Mucosa of rectum (tissue), 2 donors: ENCODE results near the gene CRTC3.

Experiments
- H3K27ac ChIP-seq, 2 donors: one replicate each; pipeline ENCODE4 v1.7.0; 2013; ENCODE audit warnings: inconsistent platforms in 2 of 2, low read depth in 2 of 2, low read length in 2 of 2
- H3K27me3 ChIP-seq, 2 donors: one replicate each; pipeline ENCODE4 v1.7.0; 2013; ENCODE audit warnings: low read length in 2 of 2; ENCODE audit not compliant: control insufficient read depth in 2 of 2, insufficient read depth in 2 of 2
- H3K36me3 ChIP-seq, 2 donors: one replicate each; pipeline ENCODE4 v1.7.0; 2013; ENCODE audit warnings: low read length in 2 of 2; ENCODE audit not compliant: control insufficient read depth in 2 of 2, insufficient read depth in 2 of 2
- H3K4me1 ChIP-seq, 2 donors: one replicate each; pipeline ENCODE4 v1.7.0; 2013; ENCODE audit warnings: low read length in 2 of 2, mild to moderate bottlenecking in 1 of 2; ENCODE audit not compliant: control insufficient read depth in 2 of 2, insufficient read depth in 2 of 2
- H3K4me3 ChIP-seq, 2 donors: one replicate each; pipeline ENCODE4 v1.7.0; 2013; ENCODE audit warnings: low read length in 2 of 2
- H3K9ac ChIP-seq, 2 donors: one replicate each; pipeline ENCODE4 v1.7.0; 2013; ENCODE audit warnings: low read length in 2 of 2, low read depth in 1 of 2, mild to moderate bottlenecking in 1 of 2
- H3K9me3 ChIP-seq, 2 donors: one replicate each; pipeline ENCODE4 v1.7.0; 2013; ENCODE audit warnings: low read length in 2 of 2; ENCODE audit not compliant: control insufficient read depth in 2 of 2
- donor health status: healthy.
- donor health status: Normal muscosa, but diverticular disease.

Gene CRTC3

GRCh38 chr15:90529371-90530249 is at the start of gene CRTC3:
Gene CRTC3 (plus strand): TSS chr15:90529923. CDS start chr15:90530072, 149 bp downstream.
- H3K27me3 ChIP-seq, result no peaks in the 10 kb centered on the region
- peak within 1 kb of the TSS; percentile 75 to 79 for H3K4me3 ChIP-seq
- peak within 1 kb of the TSS; percentile 77 to 84 for H3K9ac ChIP-seq
- no peaks in the 10 kb centered on the region for H3K9me3 ChIP-seq
- H3K36me3 ChIP-seq, result no peaks in the 10 kb centered on the region
- peak within 1 kb of the TSS; percentile 77 to 85 for H3K27ac ChIP-seq
- H3K4me1 ChIP-seq, result peaks cover 9 to 11% of the 10 kb centered on the region in 2 donors

GRCh38 chr15:90481023-90481422 is 48.7 kb upstream of the CRTC3 start:
- Histone ChIP-seq H3K36me3 (peaks cover 86 to 89% of the 10 kb centered on the region in 2 donors), H3K9me3 (no peaks in the 10 kb centered on the region), H3K4me3 (no peak overlapping the region), H3K27ac (no peak overlapping the region), H3K27me3 (no peaks in the 10 kb centered on the region), H3K9ac (no peak overlapping the region), H3K4me1 (peaks cover 0 to 2% of the 10 kb centered on the region in 2 donors)

GRCh38 chr15:90482124-90483011 is 47.4 kb upstream of the CRTC3 start:
- H3K4me1 ChIP-seq, result peaks cover 0 to 2% of the 10 kb centered on the region in 2 donors
- no peaks in the 10 kb centered on the region for H3K27me3 ChIP-seq
- no peak overlapping the region for H3K4me3 ChIP-seq
- H3K36me3 ChIP-seq, result peaks cover 86 to 89% of the 10 kb centered on the region in 2 donors
- no peak overlapping the region for H3K9ac ChIP-seq
- H3K9me3 ChIP-seq, result no peaks in the 10 kb centered on the region
- H3K27ac ChIP-seq, result no peak overlapping the region

GRCh38 chr15:90483012-90483307 is 46.8 kb upstream of the CRTC3 start:
- Histone ChIP-seq H3K9me3 (no peaks in the 10 kb centered on the region), H3K4me1 (peaks cover 0 to 2% of the 10 kb centered on the region in 2 donors), H3K9ac (no peak overlapping the region), H3K27me3 (no peaks in the 10 kb centered on the region), H3K4me3 (no peak overlapping the region), H3K36me3 (peaks cover 85 to 88% of the 10 kb centered on the region in 2 donors), H3K27ac (no peak overlapping the region)

- Histone ChIP-seq H3K4me3 (no peak overlapping the region), H3K9ac (no peak overlapping the region), H3K36me3 (peaks cover 82 to 86% of the 10 kb centered on the region in 2 donors), H3K27ac (no peak overlapping the region), H3K27me3 (no peaks in the 10 kb centered on the region), H3K4me1 (peaks cover 0 to 2% of the 10 kb centered on the region in 2 donors), H3K9me3 (no peaks in the 10 kb centered on the region)
These were observed 46.1 kb upstream of the CRTC3 start for GRCh38 chr15:90483637-90484036.

GRCh38 chr15:90487186-90487585 is 42.5 kb upstream of the CRTC3 start:
- no peaks in the 10 kb centered on the region for H3K9me3 ChIP-seq
- H3K9ac ChIP-seq, result no peak overlapping the region
- H3K36me3 ChIP-seq, result peaks cover 89 to 92% of the 10 kb centered on the region in 2 donors
- no peaks in the 10 kb centered on the region for H3K27me3 ChIP-seq
- H3K4me1 ChIP-seq, result peaks cover 0 to 2% of the 10 kb centered on the region in 2 donors
- H3K4me3 ChIP-seq, result no peak overlapping the region
- no peak overlapping the region for H3K27ac ChIP-seq

GRCh38 chr15:90489514-90489913 is 40.2 kb upstream of the CRTC3 start:
- Histone ChIP-seq H3K27ac (no peak overlapping the region), H3K36me3 (peaks cover 86 to 87% of the 10 kb centered on the region in 2 donors)

GRCh38 chr15:90489944-90490343 is 39.8 kb upstream of the CRTC3 start:
- H3K9me3 ChIP-seq, result no peaks in the 10 kb centered on the region
- H3K27me3 ChIP-seq, result no peaks in the 10 kb centered on the region
- H3K4me1 ChIP-seq, result peaks cover 0 to 2% of the 10 kb centered on the region in 2 donors
- no peak overlapping the region for H3K27ac ChIP-seq
- no peak overlapping the region for H3K4me3 ChIP-seq
- peaks cover 86% of the 10 kb centered on the region in 2 donors for H3K36me3 ChIP-seq
- no peak overlapping the region for H3K9ac ChIP-seq

More at GRCh38 chr15:90489514-90489913, 40.2 kb upstream of the CRTC3 start:
- Histone ChIP-seq H3K4me1 (peaks cover 0 to 2% of the 10 kb centered on the region in 2 donors), H3K9ac (no peak overlapping the region), H3K4me3 (no peak overlapping the region), H3K9me3 (no peaks in the 10 kb centered on the region), H3K27me3 (no peaks in the 10 kb centered on the region)

- H3K4me1 ChIP-seq, result peaks cover 4% of the 10 kb centered on the region in 2 donors
- no peak overlapping the region for H3K9ac ChIP-seq
- no peak overlapping the region for H3K4me3 ChIP-seq
- H3K36me3 ChIP-seq, result peaks cover 69 to 75% of the 10 kb centered on the region in 2 donors
- no peak overlapping the region for H3K27ac ChIP-seq
- H3K27me3 ChIP-seq, result no peaks in the 10 kb centered on the region
- H3K9me3 ChIP-seq, result no peaks in the 10 kb centered on the region
These were observed 36.1 kb upstream of the CRTC3 start for GRCh38 chr15:90493647-90494046.

GRCh38 chr15:90495067-90495466 is 34.7 kb upstream of the CRTC3 start:
- Histone ChIP-seq H3K4me1 (peaks cover 2 to 4% of the 10 kb centered on the region in 2 donors), H3K27ac (no peak overlapping the region), H3K4me3 (no peak overlapping the region), H3K36me3 (peaks cover 68 to 75% of the 10 kb centered on the region in 2 donors), H3K27me3 (no peaks in the 10 kb centered on the region), H3K9me3 (no peaks in the 10 kb centered on the region), H3K9ac (no peak overlapping the region)
